ENCODE measurements around the gene SLC44A4.
"Not testable (repeated sequence)": the region's sequence is repeated elsewhere in the genome, so short reads cannot be mapped to it uniquely, and the experiment has no call there.

The SLC44A4 gene

DNA sequence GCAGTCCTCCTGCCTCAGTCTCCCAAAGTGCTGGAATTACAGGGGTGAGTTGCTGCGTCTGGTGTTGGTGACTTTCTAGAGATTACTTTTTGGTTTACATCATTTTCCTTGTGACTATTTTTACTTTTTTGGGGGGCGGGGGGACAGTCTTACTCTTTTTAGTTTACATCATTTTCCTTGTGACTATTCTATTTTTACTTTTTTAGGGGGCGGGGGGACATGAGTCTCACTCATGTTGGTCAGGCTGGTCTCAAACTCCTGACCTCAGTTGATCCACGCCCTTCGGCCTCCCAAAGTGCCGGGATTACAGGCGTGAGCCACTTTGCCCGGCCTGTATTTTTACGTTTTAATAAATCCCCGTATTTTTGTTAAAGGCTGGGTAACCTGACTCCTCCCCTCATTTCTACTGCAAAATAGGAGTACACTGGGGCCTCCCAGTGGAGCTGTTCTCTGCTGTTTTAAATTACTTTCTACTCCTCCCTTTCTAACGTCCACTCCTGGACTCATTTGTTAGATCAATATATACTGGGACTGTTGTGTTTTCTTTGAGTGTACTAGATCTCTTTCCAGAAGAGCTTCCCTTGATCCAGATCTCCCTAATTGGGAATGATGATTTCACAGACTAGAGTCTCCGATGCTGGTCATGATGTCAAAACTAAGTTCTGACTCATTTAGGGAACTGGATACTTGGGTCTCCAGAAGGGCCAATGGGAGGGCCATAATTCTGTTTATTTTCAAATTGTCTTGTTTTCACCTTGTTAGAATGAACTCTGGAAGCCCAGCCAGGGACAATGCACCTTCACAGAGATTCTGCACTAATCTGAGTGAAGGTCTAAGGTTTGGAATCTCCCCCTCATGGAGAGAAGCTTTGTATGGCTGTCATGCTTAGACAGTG is 42.1 kb downstream of the SLC44A4 start:
- Histone ChIP-seq H3K27ac (peak overlapping the region in 19 of 21 experiments; percentile 9 to 99 (median 93)), H3K4me3 (peak overlapping the region; percentile 64 to 98 (median 74))

- Histone ChIP-seq H3K27ac (peak overlapping the region in 20 of 21 experiments; percentile 9 to 99 (median 93)), H3K4me3 (peak overlapping the region; percentile 64 to 98 (median 74))
Measured at GRCh38 chr6:31836047-31836473, 42.7 kb downstream of the SLC44A4 start.

DNA sequence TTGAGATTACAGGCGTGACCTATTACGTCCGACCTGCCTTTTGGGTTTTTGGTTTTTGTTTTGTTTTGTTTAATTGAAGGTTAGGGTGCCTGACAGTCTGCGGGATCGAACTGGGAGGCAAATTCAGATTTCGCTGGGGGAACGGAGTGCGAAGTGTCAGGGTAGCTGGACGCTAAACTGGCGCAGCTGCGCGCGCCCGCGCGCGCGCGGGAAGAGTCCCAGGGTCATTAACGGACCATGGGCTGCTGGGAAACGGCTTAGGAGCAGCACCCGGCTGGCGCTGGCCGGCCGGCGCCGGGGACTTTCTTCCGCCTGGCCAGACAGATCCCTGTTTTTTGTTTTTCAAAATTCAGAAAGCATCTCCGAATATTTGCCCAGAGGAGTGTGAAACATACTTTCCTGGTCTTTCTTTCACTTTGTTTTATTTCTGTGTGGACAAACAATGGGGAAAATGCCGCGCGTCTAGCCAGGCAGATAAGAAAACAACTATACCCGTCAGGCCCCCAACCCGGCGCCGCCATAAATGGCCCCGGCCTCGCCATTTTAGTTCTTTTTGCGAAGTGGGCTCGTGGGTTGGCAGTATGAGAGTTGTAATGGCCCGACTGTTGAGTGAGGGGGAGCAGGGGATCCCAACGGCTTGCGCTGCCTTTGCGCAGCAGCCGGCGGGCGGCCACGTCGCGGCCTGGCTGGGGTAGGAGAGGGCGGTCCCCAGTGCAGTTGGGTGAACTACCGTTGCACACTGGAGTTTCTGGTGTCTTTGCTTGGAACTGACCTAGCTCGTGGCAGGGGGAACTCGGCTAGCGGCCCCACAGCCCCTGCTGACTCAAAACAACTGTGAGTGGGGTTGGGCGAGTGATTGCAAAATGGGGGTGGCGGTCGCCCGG is 44.2 kb downstream of the SLC44A4 start:
- Histone ChIP-seq H3K4me3 (peak overlapping the region; percentile 64 to 98 (median 74)), H3K27ac (peak overlapping the region; percentile 52 to 99 (median 93))

DNA sequence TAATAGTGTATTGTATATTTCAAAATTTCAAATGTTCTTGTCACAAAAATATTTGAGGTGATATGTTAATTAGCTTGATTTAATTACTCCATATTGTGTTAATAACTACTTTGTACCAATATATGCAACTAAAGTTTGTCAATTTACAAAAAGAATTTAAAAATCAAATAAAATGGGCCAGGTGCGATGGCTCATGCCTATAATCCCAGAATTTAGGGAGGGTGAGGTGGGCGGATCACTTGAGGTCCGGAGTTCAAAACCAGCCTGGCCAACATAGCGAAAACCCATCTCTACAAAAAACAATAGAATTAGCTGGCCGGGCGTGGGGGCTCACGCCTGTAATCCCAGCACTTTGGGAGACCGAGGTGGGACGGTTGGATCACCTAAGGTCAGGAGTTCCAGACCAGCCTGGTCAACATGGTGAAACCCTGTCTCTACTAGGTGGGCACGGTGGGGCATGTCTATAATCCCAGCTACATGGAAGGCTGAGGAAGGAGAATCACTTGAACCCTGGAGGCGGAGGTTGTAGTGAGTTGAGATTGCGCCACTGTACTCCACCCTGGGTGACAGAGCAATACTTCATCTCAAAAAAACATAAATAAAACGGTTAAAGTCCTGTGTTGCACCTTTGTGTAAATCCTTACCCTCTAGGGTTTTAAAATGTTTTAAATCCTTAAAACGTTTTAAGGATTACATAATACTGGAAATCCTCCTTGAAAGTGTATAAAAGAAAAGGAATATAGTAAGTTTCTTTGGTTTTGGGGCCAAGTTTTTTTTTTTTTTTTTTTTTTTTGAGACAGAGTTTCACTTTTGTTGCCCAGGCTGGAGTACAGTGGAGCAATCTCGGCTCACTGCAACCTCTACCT is 47.2 kb downstream of the SLC44A4 start:
- peak overlapping the region in 4 of 7 experiments; percentile 49 to 74 (median 57) for H3K4me3 ChIP-seq

GRCh38 chr6:31830886-31831335 is 47.9 kb downstream of the SLC44A4 start:
- Histone ChIP-seq H3K27ac (peak overlapping the region in 16 of 21 experiments; percentile 9 to 89 (median 63)), H3K4me3 (peak overlapping the region; percentile 37 to 74 (median 57))

More for the DNA sequence above, 47.2 kb downstream of the SLC44A4 start:
- H3K27ac ChIP-seq: peak overlapping the region in 7 of 21 experiments; percentile 9 to 89 (median 53)

GRCh38 chr6:31829633-31830283 is 49.0 kb downstream of the SLC44A4 start:
- Histone ChIP-seq H3K27ac (peak overlapping the region in 18 of 21 experiments; percentile 18 to 89 (median 63)), H3K4me3 (peak overlapping the region; percentile 37 to 74 (median 57))

DNA sequence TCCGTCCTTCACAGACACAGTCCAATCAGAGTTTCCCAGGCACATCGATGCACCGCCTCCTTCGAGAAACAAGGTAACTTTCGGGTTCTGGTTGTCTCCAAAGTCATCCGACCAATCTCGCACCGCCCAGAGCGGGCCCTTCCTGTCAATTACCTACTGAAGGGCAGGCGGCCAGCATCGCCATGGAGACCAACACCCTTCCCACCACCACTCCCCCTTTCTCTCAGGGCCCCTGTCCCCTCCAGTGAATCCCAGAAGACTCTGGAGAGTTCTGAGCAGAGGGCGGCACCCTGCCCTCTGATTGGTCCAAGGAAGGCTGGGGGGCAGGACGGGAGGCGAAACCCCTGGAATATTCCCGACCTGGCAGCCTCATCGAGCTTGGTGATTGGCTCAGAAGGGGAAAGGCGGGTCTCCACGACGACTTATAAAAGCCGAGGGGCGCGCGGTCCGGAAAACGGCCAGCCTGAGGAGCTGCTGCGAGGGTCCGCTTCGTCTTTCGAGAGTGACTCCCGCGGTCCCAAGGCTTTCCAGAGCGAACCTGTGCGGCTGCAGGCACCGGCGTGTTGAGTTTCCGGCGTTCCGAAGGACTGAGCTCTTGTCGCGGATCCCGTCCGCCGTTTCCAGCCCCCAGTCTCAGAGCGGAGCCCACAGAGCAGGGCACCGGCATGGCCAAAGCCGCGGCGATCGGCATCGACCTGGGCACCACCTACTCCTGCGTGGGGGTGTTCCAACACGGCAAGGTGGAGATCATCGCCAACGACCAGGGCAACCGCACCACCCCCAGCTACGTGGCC is 51.3 kb downstream of the SLC44A4 start, which contains the start of gene HSPA1B:
HSPA1B (plus strand) TSS at position 453 of the 794 bp plus-strand sequence; CDS start at position 666, 213 bp downstream.
- peak within 1 kb of the TSS; percentile 34 to 65 (median 51) for H3K4me3 ChIP-seq
- peak within 1 kb of the TSS; percentile 53 to 98 (median 92) for H3K27ac ChIP-seq

GRCh38 chr6:31826793-31827285 is 52.0 kb downstream of the SLC44A4 start:
- Histone ChIP-seq H3K4me3 (peak overlapping the region; percentile 34 to 65 (median 51)), H3K27ac (peak overlapping the region; percentile 53 to 98 (median 92))

GRCh38 chr6:31825553-31825952 is 53.2 kb downstream of the SLC44A4 start:
- Histone ChIP-seq H3K27ac (peak overlapping the region in 20 of 21 experiments; percentile 80 to 98 (median 92)), H3K4me3 (no peak overlapping the region)

- peak overlapping the region in 19 of 21 experiments; percentile 9 to 98 (median 93) for H3K27ac ChIP-seq
- H3K4me3 ChIP-seq: not testable (repeated sequence)
Measured at GRCh38 chr6:31823592-31824196, 55.1 kb downstream of the SLC44A4 start.

GRCh38 chr6:31822036-31822821 is 56.6 kb downstream of the SLC44A4 start:
- peak overlapping the region; percentile 35 to 56 (median 45) for H3K4me3 ChIP-seq

GRCh38 chr6:31821301-31822035 is 57.3 kb downstream of the SLC44A4 start:
- Histone ChIP-seq H3K4me3 (peak overlapping the region; percentile 35 to 56 (median 45)), H3K27ac (peak overlapping the region; percentile 39 to 98 (median 92))

More at GRCh38 chr6:31822036-31822821, 56.6 kb downstream of the SLC44A4 start:
- peak overlapping the region; percentile 42 to 98 (median 92) for H3K27ac ChIP-seq

DNA sequence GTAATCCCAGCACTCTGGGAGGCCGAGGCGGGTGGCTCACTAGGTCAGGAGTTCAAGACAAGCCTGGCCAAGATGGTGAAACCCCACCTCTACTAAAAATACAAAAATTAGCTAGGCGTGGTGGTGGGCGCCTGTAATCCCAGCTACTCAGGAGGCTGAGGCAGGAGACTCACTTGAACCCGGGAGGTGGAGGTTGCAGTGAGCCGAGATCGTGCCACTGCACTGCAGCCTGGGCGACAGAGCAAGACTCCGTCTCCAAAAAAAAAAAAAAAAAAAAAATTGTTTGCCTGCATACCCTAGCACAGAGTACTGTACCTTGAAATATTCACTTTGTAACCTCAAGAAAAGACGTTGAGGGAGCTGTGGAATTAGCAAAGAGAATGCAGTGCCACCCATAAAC is 58.4 kb downstream of the SLC44A4 start:
- H3K4me3 ChIP-seq: not testable (repeated sequence)
- peak overlapping the region in 4 of 21 experiments; percentile 10 to 97 (median 44) for H3K27ac ChIP-seq

- peak overlapping the region in 8 of 21 experiments; percentile 1 to 97 (median 34) for H3K27ac ChIP-seq
- no peak overlapping the region for H3K4me3 ChIP-seq
Measured at GRCh38 chr6:31819871-31820299, 58.9 kb downstream of the SLC44A4 start.

- Histone ChIP-seq H3K27ac (peak overlapping the region in 20 of 21 experiments; percentile 11 to 89 (median 70)), H3K4me3 (peak overlapping the region; percentile 21 to 45 (median 38))
Measured at GRCh38 chr6:31817929-31818511, 60.8 kb downstream of the SLC44A4 start.
